Activated CD8-positive, alpha-beta memory T cell treated with anti-CD3 and anti-CD28 coated beads for 4 hours (primary cell): Measurements from ENCODE around the gene SHC1.

Experiments
- DNase-seq, 2 donors: peaks; one replicate each; pipeline ENCODE4 v3.0.0-alpha.2; 2020; ENCODE audit warnings: low read depth in 2 of 2

The SHC1 gene

GRCh38 chr1:154937988-154938386 lies 32.6 kb downstream of the SHC1 start:
- DNase-seq, result no peak

GRCh38 chr1:154937085-154937987 lies 33.2 kb downstream of the SHC1 start:
- peak; percentile 78 to 79 for DNase-seq

- peak; percentile 90 to 93 for DNase-seq
These were observed 33.9 kb downstream of the SHC1 start, which contains the start of gene PMVK for GRCh38 chr1:154936555-154937084. TSS of gene PMVK (minus strand) at chr1:154936719. CDS start at chr1:154936685, 34 bp downstream.

- no peak for DNase-seq
These were observed 34.6 kb downstream of the SHC1 start for GRCh38 chr1:154935749-154936554.

- no peak for DNase-seq
These were observed 36.1 kb downstream of the SHC1 start for GRCh38 chr1:154934358-154934948.

GRCh38 chr1:154931940-154932487 lies 38.5 kb downstream of the SHC1 start:
- no peak for DNase-seq

- no peak for DNase-seq
These were observed 44.3 kb downstream of the SHC1 start for GRCh38 chr1:154926201-154926600.

- no peak for DNase-seq
These were observed 45.0 kb downstream of the SHC1 start for GRCh38 chr1:154925335-154926170.

GRCh38 chr1:154923695-154924094 lies 46.9 kb downstream of the SHC1 start:
- no peak for DNase-seq

- DNase-seq, result no peak
These were observed 57.3 kb downstream of the SHC1 start for GRCh38 chr1:154913273-154913672.

GRCh38 chr1:154912755-154913154 lies 57.8 kb downstream of the SHC1 start:
- no peak for DNase-seq
